Measurements from ENCODE around the gene ZNF135. TPM values are rescaled to one million over a fixed set of nuclear protein-coding genes. Genes with fewer than 3 reads are reported as not detected.

ZNF135 gene
- total and polyA plus RNA-seq, 2 of the 4 experiments (the other 2 are of a cell fraction): 2.4 to 2.7 TPM

DNA sequence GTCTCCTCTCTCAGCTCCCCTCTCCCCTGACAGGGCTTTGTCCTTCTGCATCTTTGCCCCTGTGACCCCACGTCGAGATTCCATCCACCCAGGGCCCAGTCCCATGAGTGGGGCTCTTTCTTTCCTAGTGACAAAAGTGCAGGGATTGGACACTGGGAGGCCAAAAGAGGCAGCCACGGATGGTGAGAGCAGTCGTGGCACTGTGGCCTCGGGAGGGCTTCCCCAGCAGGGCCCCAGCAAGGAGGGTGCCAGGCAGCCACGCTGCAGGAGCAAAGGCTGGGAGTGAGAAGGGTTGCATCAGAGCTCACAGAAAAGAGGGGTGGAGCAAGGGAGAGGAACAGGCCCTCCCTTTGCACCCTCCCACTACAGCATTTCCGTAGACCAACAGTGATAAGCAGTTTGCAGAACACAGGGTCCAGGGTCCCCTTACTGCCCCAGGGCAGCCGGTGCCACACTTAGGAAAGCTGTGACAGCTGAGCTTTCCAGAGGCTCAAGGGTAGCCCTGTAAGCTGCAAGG, 20.3 kb upstream of the ZNF135 start:
- Histone ChIP-seq H3K14ac (replicated peaks; ENCODE audit: low read depth, low read length) (no peak overlapping the region), H3K9me1 (ENCODE audit: insufficient read depth, low read length) (no peaks in the 10 kb centered on the region), H2BK20ac (ENCODE audit: low read depth, low read length) (no peak overlapping the region), H3K27ac (ENCODE audit: insufficient read depth, low read length) (no peak overlapping the region), H4K91ac (ENCODE audit: insufficient read depth, low read depth, low read length) (no peak overlapping the region), H3K36me3 (ENCODE audit: control insufficient read depth, insufficient read depth, low read length) (no peaks in the 10 kb centered on the region), H4K20me1 (ENCODE audit: insufficient read depth, low read length) (no peaks in the 10 kb centered on the region), H3K79me1 (ENCODE audit: low read depth in 1 of 2, low read length in 2 of 2) (no peaks in the 10 kb centered on the region), H3K4me1 (ENCODE audit: control insufficient read depth, insufficient read depth, low read length) (no peaks in the 10 kb centered on the region), H3K27me3 (ENCODE audit: control insufficient read depth, insufficient read depth, low read length) (no peaks in the 10 kb centered on the region), H3K9me3 (ENCODE audit: control insufficient read depth, insufficient read depth, low read length) (peaks cover 46% of the 10 kb centered on the region), H2AFZ (replicated peaks; ENCODE audit: low read length, poor library complexity) (no peak overlapping the region), H2BK5ac (ENCODE audit: low read depth, low read length, poor library complexity, severe bottlenecking) (no peak overlapping the region), H3K56ac (ENCODE audit: extremely low read depth, insufficient read depth, low read length) (no peak overlapping the region), H3K23ac (ENCODE audit: low read depth, low read length) (no peak overlapping the region), H3K4me3 (ENCODE audit: insufficient read depth, low read depth, low read length) (no peak overlapping the region), H2AK5ac (ENCODE audit: low read depth, low read length) (no peak overlapping the region), H4K5ac (ENCODE audit: low read depth, low read length) (no peak overlapping the region), H4K8ac (ENCODE audit: low read depth in 2 of 2, low read length in 2 of 2) (no peak overlapping the region), H2BK15ac (ENCODE audit: low read depth, low read length) (no peak overlapping the region), H3K18ac (ENCODE audit: low read depth, low read length) (no peak overlapping the region), H3K9ac (ENCODE audit: low read depth, low read length) (no peak overlapping the region), H3K4me2 (ENCODE audit: low read depth, low read length) (no peak overlapping the region), H3K4ac (ENCODE audit: low read depth, low read length) (no peak overlapping the region), H2AK9ac (replicated peaks; ENCODE audit: low read depth, low read length, poor library complexity) (no peak overlapping the region), H2BK120ac (ENCODE audit: low read depth, low read length) (no peak overlapping the region)
- ChIA-PET POLR2A (ENCODE audit: unreplicated experiment) (no interaction called here), CTCF (no interaction called here)
- in situ Hi-C loops (cut with MboI; ENCODE audit: low sequenced_read_pairs) (no loop called here), dilution Hi-C loops (cut with HindIII; ENCODE audit: low sequenced_read_pairs, unreplicated experiment) (no loop called here), intact Hi-C loops (cut with micrococcal nuclease) (no loop called here)
- TF ChIP-seq RCOR1 (IDR thresholded peaks at IDR 0.05; ENCODE audit: insufficient replicate concordance, low read length) (no peak), POLR2A (IDR thresholded peaks at IDR 0.05; ENCODE audit: low read depth, low read length) (no peak), MAFK (IDR thresholded peaks at IDR 0.05; ENCODE audit: low read depth, low read length) (no peak), BHLHE40 (IDR thresholded peaks at IDR 0.05; ENCODE audit: low read depth, low read length) (no peak), CHD1 (IDR thresholded peaks at IDR 0.05; ENCODE audit: low read depth, low read length) (no peak), NFE2L2 (IDR thresholded peaks at IDR 0.05; ENCODE audit: low read depth, low read length) (no peak), SMC3 (IDR thresholded peaks at IDR 0.05; ENCODE audit: low read depth, low read length) (no peak)
- TF ChIP-seq, protein P1, sequence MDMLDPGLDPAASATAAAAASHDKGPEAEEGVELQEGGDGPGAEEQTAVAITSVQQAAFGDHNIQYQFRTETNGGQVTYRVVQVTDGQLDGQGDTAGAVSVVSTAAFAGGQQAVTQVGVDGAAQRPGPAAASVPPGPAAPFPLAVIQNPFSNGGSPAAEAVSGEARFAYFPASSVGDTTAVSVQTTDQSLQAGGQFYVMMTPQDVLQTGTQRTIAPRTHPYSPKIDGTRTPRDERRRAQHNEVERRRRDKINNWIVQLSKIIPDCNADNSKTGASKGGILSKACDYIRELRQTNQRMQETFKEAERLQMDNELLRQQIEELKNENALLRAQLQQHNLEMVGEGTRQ (IDR thresholded peaks at IDR 0.05; ENCODE audit: low read depth, low read length): no peak
- ATAC-seq (ENCODE audit: low read depth): no peak
- BruUV-seq (replicated peaks): no TSS peak
- DNase-seq: no peak
- no CpG with 5 or more reads among the region's 8 CpGs for WGBS, 2 experiments (ENCODE audit: extremely low coverage in 2 of 2, insufficient read length in 1 of 2)
